Colon (tissue), 2 donors: ENCODE data around the gene RTN4RL1.

ENCODE experiments used
- FAIRE-seq: peaks from 2 replicates; lab custom pipeline; 2012; peaks lifted over from hg19 to GRCh38; lab: Jason Lieb, UNC
- donor health status: control.
- donor health status: control.

RTN4RL1 gene

GRCh38 chr17:2025220-2025621 lies at the start of gene RTN4RL1:
Gene RTN4RL1 (minus strand): TSS chr17:2025334. CDS start chr17:2024865, 469 bp downstream.
- no peak for FAIRE-seq

GRCh38 chr17:2074919-2075318 lies 49.8 kb upstream of the RTN4RL1 start:
- no peak for FAIRE-seq

- no peak for FAIRE-seq
Observed at GRCh38 chr17:2071455-2072281, 46.5 kb upstream of the RTN4RL1 start.

- no peak for FAIRE-seq
Observed at GRCh38 chr17:2071024-2071385, 45.9 kb upstream of the RTN4RL1 start.

GRCh38 chr17:2070241-2071023 lies 45.3 kb upstream of the RTN4RL1 start:
- FAIRE-seq: no peak

GRCh38 chr17:2068519-2069051 lies 43.5 kb upstream of the RTN4RL1 start:
- FAIRE-seq: no peak

GRCh38 chr17:2068031-2068518 lies 42.9 kb upstream of the RTN4RL1 start:
- no peak for FAIRE-seq

GRCh38 chr17:2067608-2068024 lies 42.5 kb upstream of the RTN4RL1 start:
- FAIRE-seq: no peak

GRCh38 chr17:2067048-2067561 lies 42.0 kb upstream of the RTN4RL1 start:
- no peak for FAIRE-seq

- FAIRE-seq: no peak
Observed at GRCh38 chr17:2065949-2066400, 40.8 kb upstream of the RTN4RL1 start.

- no peak for FAIRE-seq
Observed at GRCh38 chr17:2064980-2065785, 40.0 kb upstream of the RTN4RL1 start.

GRCh38 chr17:2064520-2064971 lies 39.4 kb upstream of the RTN4RL1 start:
- no peak for FAIRE-seq

- FAIRE-seq: no peak
Observed at GRCh38 chr17:2064147-2064489, 39.0 kb upstream of the RTN4RL1 start.

GRCh38 chr17:2063261-2064146 lies 38.4 kb upstream of the RTN4RL1 start:
- FAIRE-seq: no peak

GRCh38 chr17:2062571-2063183 lies 37.5 kb upstream of the RTN4RL1 start:
- FAIRE-seq: no peak

GRCh38 chr17:2061441-2061958 lies 36.4 kb upstream of the RTN4RL1 start:
- no peak for FAIRE-seq

- no peak for FAIRE-seq
Observed at GRCh38 chr17:2060681-2061440, 35.7 kb upstream of the RTN4RL1 start.

GRCh38 chr17:2060385-2060658 lies 35.2 kb upstream of the RTN4RL1 start:
- FAIRE-seq: no peak
